ENCODE measurements around the gene CADM1. TPM values are rescaled to one million over a fixed set of nuclear protein-coding genes. Genes with fewer than 3 reads are reported as not detected.

CADM1 gene
- total RNA-seq: 1 to 10 TPM; 1.2 to 2.5 (median 2.2) TPM

DNA sequence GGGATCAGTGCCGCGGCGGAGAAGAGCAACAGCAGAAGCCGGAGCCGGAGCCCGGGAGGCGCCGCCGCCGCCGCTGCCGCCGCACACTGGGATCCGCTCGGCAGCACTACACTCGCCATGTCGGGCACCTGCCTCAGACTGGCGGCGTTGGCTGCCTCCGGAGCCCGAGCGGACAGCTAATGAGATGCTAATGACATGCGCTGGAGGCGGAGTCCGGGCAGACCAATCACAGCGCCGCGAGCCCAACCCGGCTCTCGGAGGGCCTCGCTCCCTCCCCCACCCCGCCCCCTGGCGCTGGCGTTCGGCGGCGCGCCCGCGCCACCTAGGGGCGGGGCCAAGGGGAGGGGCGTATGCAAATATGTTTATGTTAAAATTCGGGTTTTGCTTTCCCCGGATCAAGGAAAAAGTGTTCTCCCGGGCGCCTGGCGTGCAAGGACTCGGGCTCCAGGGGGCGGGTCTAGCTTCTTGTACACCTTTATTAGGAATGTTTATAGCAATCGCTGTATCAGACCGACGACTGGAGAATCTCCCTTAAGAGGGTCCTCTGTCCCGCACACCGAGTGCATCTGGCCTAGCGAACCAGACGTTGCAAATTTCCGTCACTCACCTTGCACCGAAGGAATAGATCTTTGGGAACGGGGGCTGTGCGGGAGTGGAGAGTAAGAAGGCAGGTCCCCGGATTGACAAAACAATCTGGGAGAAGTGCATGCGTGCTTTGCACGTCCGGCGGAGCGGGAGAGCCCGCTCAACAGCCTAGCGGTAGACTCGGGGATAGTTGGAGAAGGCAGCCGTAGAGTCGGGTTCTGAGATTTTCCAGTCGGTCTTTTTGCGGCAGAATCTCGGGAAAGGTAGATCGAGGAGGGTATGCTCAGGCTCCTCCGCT is at the start of gene CADM1:
Gene CADM1, minus strand, starts transcription at position 140 of the 883 bp plus-strand sequence.
- peaks cover 0 to 8% (median 0%) of the 10 kb centered on the region in 3 donors for H3K27me3 ChIP-seq
- H3K27ac ChIP-seq: peak within 1 kb of the TSS; percentile 83 to 87 (median 86)
- peaks cover 6 to 11% of the 10 kb centered on the region in 2 donors for H3K4me1 ChIP-seq
- peak within 1 kb of the TSS; percentile 66 to 75 (median 74) for H3K4me3 ChIP-seq
- TF ChIP-seq, protein P1, sequence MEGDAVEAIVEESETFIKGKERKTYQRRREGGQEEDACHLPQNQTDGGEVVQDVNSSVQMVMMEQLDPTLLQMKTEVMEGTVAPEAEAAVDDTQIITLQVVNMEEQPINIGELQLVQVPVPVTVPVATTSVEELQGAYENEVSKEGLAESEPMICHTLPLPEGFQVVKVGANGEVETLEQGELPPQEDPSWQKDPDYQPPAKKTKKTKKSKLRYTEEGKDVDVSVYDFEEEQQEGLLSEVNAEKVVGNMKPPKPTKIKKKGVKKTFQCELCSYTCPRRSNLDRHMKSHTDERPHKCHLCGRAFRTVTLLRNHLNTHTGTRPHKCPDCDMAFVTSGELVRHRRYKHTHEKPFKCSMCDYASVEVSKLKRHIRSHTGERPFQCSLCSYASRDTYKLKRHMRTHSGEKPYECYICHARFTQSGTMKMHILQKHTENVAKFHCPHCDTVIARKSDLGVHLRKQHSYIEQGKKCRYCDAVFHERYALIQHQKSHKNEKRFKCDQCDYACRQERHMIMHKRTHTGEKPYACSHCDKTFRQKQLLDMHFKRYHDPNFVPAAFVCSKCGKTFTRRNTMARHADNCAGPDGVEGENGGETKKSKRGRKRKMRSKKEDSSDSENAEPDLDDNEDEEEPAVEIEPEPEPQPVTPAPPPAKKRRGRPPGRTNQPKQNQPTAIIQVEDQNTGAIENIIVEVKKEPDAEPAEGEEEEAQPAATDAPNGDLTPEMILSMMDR (IDR thresholded peaks at IDR 0.05 in 4 of 5, conservative IDR thresholded peaks at IDR 0.05 in 1 of 5): peak; percentile 48 to 70 (median 60)
- peak; percentile 92 to 96 for TF ChIP-seq POLR2A (IDR thresholded peaks at IDR 0.05)
- peak; percentile 93 to 95 for DNase-seq
- no peaks in the 10 kb centered on the region for H3K9me3 ChIP-seq
- in situ Hi-C loops (cut with MboI; ENCODE audit: low sequenced_read_pairs in 4 of 4) (loop anchor here in 1 of 4 donors (10.0 kb wide), 1 partner anchor 170 kb away; no protein-coding TSS in a partner anchor), intact Hi-C loops (cut with DNase I; ENCODE audit: low total_unique reads) (loop anchor here (1.0 to 5.0 kb wide), 3 partner anchors 174 to 319 kb away; no protein-coding TSS in a partner anchor)
- H3K36me3 ChIP-seq: no peaks in the 10 kb centered on the region
- ATAC-seq: peak; percentile 82 to 84

DNA sequence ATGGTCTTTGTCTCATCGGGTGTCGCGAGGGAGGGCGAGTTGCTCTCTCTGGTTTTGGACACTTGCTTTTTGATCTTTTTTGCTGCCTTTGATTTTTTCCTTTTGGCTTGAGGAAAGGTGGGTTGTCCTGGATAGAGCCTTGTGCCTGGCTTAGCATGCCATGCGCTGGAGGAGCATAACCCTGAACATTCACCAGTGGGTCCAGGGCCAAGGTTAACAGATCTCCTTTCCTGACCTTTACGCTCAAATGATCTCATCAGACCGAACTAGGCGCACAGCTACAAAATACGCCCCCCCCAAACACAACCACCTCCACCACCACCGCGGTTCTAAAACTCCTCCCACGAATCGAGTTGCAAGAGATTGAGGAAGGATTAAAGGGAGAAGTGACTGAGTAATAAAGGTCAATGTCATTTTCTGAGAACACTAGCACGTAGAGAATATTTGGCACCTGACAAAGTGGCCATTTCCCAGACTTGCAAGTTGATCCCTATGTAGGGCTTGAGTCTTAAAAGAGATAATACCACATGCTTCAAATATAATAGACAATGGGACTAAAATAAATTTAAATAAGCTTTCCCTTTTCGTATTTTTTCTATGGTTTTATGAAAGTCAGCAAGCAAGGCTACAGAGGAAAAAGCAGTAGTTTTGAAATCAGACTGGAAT is 48.7 kb upstream of the CADM1 start:
- DNase-seq (no peak), ATAC-seq (no peak)
- in situ Hi-C loops (cut with MboI; ENCODE audit: low sequenced_read_pairs in 4 of 4): no loop called here
- Histone ChIP-seq H3K27ac (no peak overlapping the region), H3K36me3 (no peaks in the 10 kb centered on the region), H3K4me1 (peaks cover 0 to 9% of the 10 kb centered on the region in 2 donors), H3K27me3 (no peaks in the 10 kb centered on the region), H3K4me3 (no peak overlapping the region), H3K9me3 (no peaks in the 10 kb centered on the region)
- intact Hi-C loops (cut with DNase I; ENCODE audit: low total_unique reads): no loop called here
- TF ChIP-seq, protein P1 (IDR thresholded peaks at IDR 0.05 in 4 of 5, conservative IDR thresholded peaks at IDR 0.05 in 1 of 5): no peak
- no peak for TF ChIP-seq POLR2A (IDR thresholded peaks at IDR 0.05)

DNA sequence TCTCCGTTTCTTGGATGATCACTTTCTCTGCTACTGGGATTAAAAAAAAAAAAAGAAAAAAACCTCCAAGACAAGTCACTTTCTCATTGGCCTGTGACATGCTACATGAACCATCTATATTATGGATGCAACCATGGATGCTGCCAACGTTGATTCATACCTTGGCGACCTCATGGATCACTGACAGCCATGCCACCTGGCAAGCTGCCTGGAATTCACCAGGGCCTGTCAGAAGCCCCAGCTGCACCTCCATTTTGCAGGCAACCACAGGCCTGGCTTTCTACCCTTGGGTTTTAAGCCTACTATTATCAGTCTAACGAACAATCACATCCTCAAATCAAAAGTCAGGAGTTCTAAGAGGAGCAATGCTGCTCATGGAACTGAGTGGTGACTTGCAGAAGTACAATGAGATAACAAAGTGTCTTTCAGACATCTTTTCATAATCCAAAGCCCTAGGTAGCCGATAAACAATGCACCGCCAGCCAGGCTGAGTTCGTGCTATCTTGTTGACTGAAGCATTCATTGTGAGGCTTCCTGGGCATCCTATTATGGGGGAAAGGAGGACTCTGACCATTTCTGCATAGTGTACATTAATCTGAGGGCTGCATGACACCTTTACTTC is 48.0 kb upstream of the CADM1 start:
- Histone ChIP-seq H3K36me3 (no peaks in the 10 kb centered on the region), H3K27ac (no peak overlapping the region), H3K4me1 (peaks cover 0 to 9% of the 10 kb centered on the region in 2 donors), H3K4me3 (no peak overlapping the region), H3K27me3 (no peaks in the 10 kb centered on the region), H3K9me3 (no peaks in the 10 kb centered on the region)
- intact Hi-C loops (cut with DNase I; ENCODE audit: low total_unique reads) (no loop called here), in situ Hi-C loops (cut with MboI; ENCODE audit: low sequenced_read_pairs in 4 of 4) (no loop called here)
- TF ChIP-seq, protein P1 (IDR thresholded peaks at IDR 0.05 in 4 of 5, conservative IDR thresholded peaks at IDR 0.05 in 1 of 5): no peak
- TF ChIP-seq POLR2A (IDR thresholded peaks at IDR 0.05): no peak
- DNase-seq (no peak), ATAC-seq (no peak)

DNA sequence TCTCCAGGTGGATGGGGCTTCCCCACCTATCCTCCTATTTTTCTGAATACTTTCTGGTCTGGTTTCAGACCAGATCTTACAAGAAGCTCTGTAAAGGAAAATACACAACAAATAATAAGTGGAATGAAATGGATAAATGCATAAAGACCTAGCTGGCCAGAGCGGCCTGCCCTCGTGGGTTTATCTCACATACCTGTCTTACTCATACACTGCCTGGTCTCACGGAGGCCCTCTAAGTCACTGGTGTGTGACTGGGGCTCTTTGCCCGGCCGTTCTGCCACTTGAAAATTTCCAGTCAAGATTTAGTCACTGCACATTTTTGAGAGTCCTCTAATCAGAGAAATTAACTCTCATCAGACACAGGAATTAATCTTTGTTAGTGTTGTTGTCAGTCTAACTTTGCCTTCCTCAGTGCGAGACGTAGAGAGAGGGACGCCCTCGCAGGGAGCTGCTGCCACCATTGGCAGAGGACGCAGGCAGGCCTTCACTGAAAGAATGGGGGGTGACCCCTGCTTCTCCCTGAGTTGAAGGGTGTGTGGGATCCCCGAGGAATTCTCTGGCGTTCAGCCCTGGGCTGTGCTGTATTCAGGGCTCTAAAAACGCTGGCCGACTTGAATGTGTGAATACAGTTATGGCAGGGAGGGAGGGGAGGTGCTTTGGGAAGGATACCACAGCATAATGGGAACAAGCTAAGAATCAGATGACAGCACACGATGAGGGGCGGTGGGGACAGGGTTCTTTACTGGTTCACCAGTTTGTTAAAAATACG is 46.3 kb upstream of the CADM1 start:
- ATAC-seq (no peak), DNase-seq (no peak)
- Histone ChIP-seq H3K27ac (no peak overlapping the region), H3K4me3 (no peak overlapping the region), H3K27me3 (no peaks in the 10 kb centered on the region), H3K36me3 (no peaks in the 10 kb centered on the region), H3K9me3 (no peaks in the 10 kb centered on the region), H3K4me1 (peaks cover 0 to 4% of the 10 kb centered on the region in 2 donors)
- in situ Hi-C loops (cut with MboI; ENCODE audit: low sequenced_read_pairs in 4 of 4): no loop called here
- TF ChIP-seq, protein P1 (IDR thresholded peaks at IDR 0.05 in 4 of 5, conservative IDR thresholded peaks at IDR 0.05 in 1 of 5): no peak
- no peak for TF ChIP-seq POLR2A (IDR thresholded peaks at IDR 0.05)
- intact Hi-C loops (cut with DNase I; ENCODE audit: low total_unique reads): no loop called here

All from gastrocnemius medialis (tissue), 4 donors.